Subcutaneous abdominal adipose tissue (tissue), 5 donors: ENCODE measurements around the gene NPHP3.
A peak's percentile ranks its signal among the peaks of the same experiment; 100 is the strongest.

Source experiments
- H3K27ac ChIP-seq: one replicate; pipeline ENCODE4 v1.7.0; 2013; ENCODE audit warnings: low read depth, mild to moderate bottlenecking, inconsistent platforms, low read length, moderate library complexity
- H3K27me3 ChIP-seq, 5 donors: one replicate each; pipeline ENCODE4 v1.7.0; 2013; ENCODE audit warnings: low read length in 5 of 5, inconsistent platforms in 1 of 5; ENCODE audit not compliant: control insufficient read depth in 5 of 5, insufficient read depth in 4 of 5
- H3K36me3 ChIP-seq, 5 donors: one replicate each; pipeline ENCODE4 v1.7.0; 2013; ENCODE audit warnings: low read length in 5 of 5; ENCODE audit not compliant: control insufficient read depth in 5 of 5, insufficient read depth in 5 of 5
- H3K4me1 ChIP-seq, 5 donors: one replicate each; pipeline ENCODE4 v1.7.0; 2013; ENCODE audit warnings: low read length in 5 of 5, mild to moderate bottlenecking in 3 of 5, moderate library complexity in 1 of 5; ENCODE audit not compliant: control insufficient read depth in 5 of 5, insufficient read depth in 5 of 5
- H3K4me3 ChIP-seq, 5 donors: one replicate each; pipeline ENCODE4 v1.7.0; 2013; ENCODE audit warnings: low read length in 5 of 5, low read depth in 1 of 5
- H3K9ac ChIP-seq, 5 donors: one replicate each; pipeline ENCODE4 v1.7.0; 2013; ENCODE audit warnings: low read length in 5 of 5, mild to moderate bottlenecking in 4 of 5, moderate library complexity in 3 of 5
- H3K9me3 ChIP-seq, 5 donors: one replicate each; pipeline ENCODE4 v1.7.0; 2013; ENCODE audit warnings: low read length in 5 of 5; ENCODE audit not compliant: control insufficient read depth in 5 of 5
- donor health status: healthy.
- donor health status: healthy.
- donor health status: healthy.
- donor health status: healthy.
- donor health status: healthy.

Gene NPHP3

GRCh38 chr3:132660811-132661070 lies 61.5 kb downstream of the NPHP3 start:
- H3K27ac ChIP-seq = peak overlapping the region; percentile 92
- H3K4me1 ChIP-seq = peaks cover 3 to 45% (median 34%) of the 10 kb centered on the region in 5 donors
- peak overlapping the region; percentile 77 to 97 (median 92) for H3K4me3 ChIP-seq
- H3K27me3 ChIP-seq = no peaks in the 10 kb centered on the region
- peak overlapping the region; percentile 82 to 93 (median 89) for H3K9ac ChIP-seq
- no peaks in the 10 kb centered on the region for H3K9me3 ChIP-seq
- no peaks in the 10 kb centered on the region for H3K36me3 ChIP-seq

GRCh38 chr3:132660052-132660810 lies 62.0 kb downstream of the NPHP3 start, which contains the start of gene UBA5:
Gene UBA5, plus strand, starts transcription at chr3:132660329. Its CDS starts 209 bp downstream, at chr3:132660538.
- H3K27me3 ChIP-seq = no peaks in the 10 kb centered on the region
- H3K27ac ChIP-seq = peak within 1 kb of the TSS; percentile 92
- no peaks in the 10 kb centered on the region for H3K9me3 ChIP-seq
- H3K4me1 ChIP-seq = peaks cover 3 to 49% (median 37%) of the 10 kb centered on the region in 5 donors
- no peaks in the 10 kb centered on the region for H3K36me3 ChIP-seq
- H3K4me3 ChIP-seq = peak within 1 kb of the TSS; percentile 77 to 97 (median 92)
- peak within 1 kb of the TSS; percentile 82 to 93 (median 89) for H3K9ac ChIP-seq

GRCh38 chr3:132659365-132660051 lies 62.7 kb downstream of the NPHP3 start, which contains the start of gene ACAD11:
Gene ACAD11, minus strand, starts transcription at chr3:132659809. Its CDS starts 58 bp downstream, at chr3:132659751.
- Histone ChIP-seq H3K36me3 (no peaks in the 10 kb centered on the region), H3K9me3 (no peaks in the 10 kb centered on the region), H3K27me3 (no peaks in the 10 kb centered on the region), H3K9ac (peak within 1 kb of the TSS; percentile 82 to 93 (median 89)), H3K4me3 (peak within 1 kb of the TSS; percentile 77 to 97 (median 92)), H3K27ac (peak within 1 kb of the TSS; percentile 92), H3K4me1 (peaks cover 3 to 54% (median 39%) of the 10 kb centered on the region in 5 donors)

GRCh38 chr3:132659000-132659364 lies 63.2 kb downstream of the NPHP3 start:
- H3K27ac ChIP-seq = peak overlapping the region; percentile 92
- no peaks in the 10 kb centered on the region for H3K36me3 ChIP-seq
- H3K4me1 ChIP-seq = peaks cover 3 to 54% (median 39%) of the 10 kb centered on the region in 5 donors
- no peaks in the 10 kb centered on the region for H3K27me3 ChIP-seq
- H3K9ac ChIP-seq = peak overlapping the region; percentile 82 to 93 (median 89)
- H3K4me3 ChIP-seq = peak overlapping the region; percentile 77 to 97 (median 92)
- H3K9me3 ChIP-seq = no peaks in the 10 kb centered on the region

GRCh38 chr3:132657869-132658747 lies 64.1 kb downstream of the NPHP3 start:
- Histone ChIP-seq H3K36me3 (no peaks in the 10 kb centered on the region), H3K27me3 (no peaks in the 10 kb centered on the region), H3K4me3 (peak overlapping the region in 3 of 5 donors; percentile 77 to 97 (median 95)), H3K4me1 (peaks cover 3 to 54% (median 41%) of the 10 kb centered on the region in 5 donors), H3K9ac (peak overlapping the region in 3 of 5 donors; percentile 31 to 93 (median 89)), H3K27ac (peak overlapping the region; percentile 92), H3K9me3 (no peaks in the 10 kb centered on the region)

- no peak overlapping the region for H3K9ac ChIP-seq
- H3K9me3 ChIP-seq = no peaks in the 10 kb centered on the region
- H3K27ac ChIP-seq = peak overlapping the region; percentile 9
- H3K36me3 ChIP-seq = no peaks in the 10 kb centered on the region
- peaks cover 0 to 46% (median 36%) of the 10 kb centered on the region in 5 donors for H3K4me1 ChIP-seq
- H3K27me3 ChIP-seq = no peaks in the 10 kb centered on the region
- no peak overlapping the region for H3K4me3 ChIP-seq
Observed at GRCh38 chr3:132655471-132655870, 66.7 kb downstream of the NPHP3 start.

- Histone ChIP-seq H3K27me3 (no peaks in the 10 kb centered on the region), H3K9ac (no peak overlapping the region), H3K4me3 (no peak overlapping the region), H3K27ac (no peak overlapping the region), H3K4me1 (peaks cover 0 to 41% (median 36%) of the 10 kb centered on the region in 5 donors), H3K36me3 (no peaks in the 10 kb centered on the region), H3K9me3 (no peaks in the 10 kb centered on the region)
Observed at GRCh38 chr3:132654721-132655120, 67.5 kb downstream of the NPHP3 start.

GRCh38 chr3:132654190-132654589 lies 68.0 kb downstream of the NPHP3 start:
- Histone ChIP-seq H3K4me1 (peaks cover 0 to 40% (median 36%) of the 10 kb centered on the region in 5 donors), H3K4me3 (no peak overlapping the region), H3K9me3 (no peaks in the 10 kb centered on the region), H3K27ac (no peak overlapping the region), H3K36me3 (no peaks in the 10 kb centered on the region), H3K27me3 (no peaks in the 10 kb centered on the region), H3K9ac (no peak overlapping the region)

GRCh38 chr3:132652640-132653270 lies 69.5 kb downstream of the NPHP3 start:
- Histone ChIP-seq H3K36me3 (no peaks in the 10 kb centered on the region), H3K9ac (no peak overlapping the region), H3K27ac (no peak overlapping the region), H3K4me3 (no peak overlapping the region), H3K4me1 (peaks cover 0 to 30% (median 27%) of the 10 kb centered on the region in 5 donors), H3K9me3 (no peaks in the 10 kb centered on the region), H3K27me3 (no peaks in the 10 kb centered on the region)
